Right atrium auricular region (tissue), 2 donors: ENCODE measurements around the gene KIAA1217. TPM values are rescaled to one million over a fixed set of nuclear protein-coding genes. Genes with fewer than 3 reads are reported as not detected.
A peak's percentile ranks its signal among the peaks of the same experiment; 100 is the strongest.

ENCODE experiments used
- DNase-seq: peaks from one replicate; pipeline ENCODE4 v3.0.0-alpha.2; 2019; ENCODE audit warnings: low spot score
- H3K27ac ChIP-seq, 2 donors: fragments of 200-600 bp; sonication (generic); 1 replicate in 1 of 2; 2 replicates in 1 of 2; pipeline ENCODE4 v1.5.1; 2016 to 2019
- H3K27me3 ChIP-seq, 2 donors: fragments of 200-600 bp; sonication (generic); one replicate each; pipeline versions ENCODE4 v1.5.1 to v1.6.0; 2017 to 2019
- H3K36me3 ChIP-seq: fragments of 200-600 bp; sonication (generic); one replicate; pipeline ENCODE4 v1.5.1; 2016
- H3K4me1 ChIP-seq, 2 donors: fragments of 200-600 bp; sonication (generic); one replicate each; pipeline versions ENCODE4 v1.5.1 to v1.6.0; 2017 to 2019
- H3K4me3 ChIP-seq, 2 donors: fragments of 200-600 bp; sonication (generic); 1 replicate in 1 of 2; 2 replicates in 1 of 2; pipeline ENCODE4 v1.5.1; 2017 to 2019; ENCODE audit warnings: mild to moderate bottlenecking in 1 of 2, moderate library complexity in 1 of 2
- H3K9me3 ChIP-seq, 2 donors: fragments of 200-600 bp; sonication (generic); one replicate each; pipeline ENCODE4 v1.5.1; 2019
- total RNA-seq, 2 donors: library from RNA; depleted of rRNA; stranded (reverse); fragments of >200 nt; gene quantifications; one replicate each; pipeline ENCODE4 v1.1.0, GENCODE V29; 2016
- TF ChIP-seq, protein P1 (sequence below), 2 donors: fragments of 200-600 bp; sonication (generic); IDR thresholded peaks; one replicate each; pipeline ENCODE4 v1.5.1; 2019; ENCODE audit warnings: antibody characterized with exemption in 2 of 2

Gene KIAA1217
- total RNA-seq, 2 donors from 2014 or later: 24.0 to 33.3 TPM

DNA sequence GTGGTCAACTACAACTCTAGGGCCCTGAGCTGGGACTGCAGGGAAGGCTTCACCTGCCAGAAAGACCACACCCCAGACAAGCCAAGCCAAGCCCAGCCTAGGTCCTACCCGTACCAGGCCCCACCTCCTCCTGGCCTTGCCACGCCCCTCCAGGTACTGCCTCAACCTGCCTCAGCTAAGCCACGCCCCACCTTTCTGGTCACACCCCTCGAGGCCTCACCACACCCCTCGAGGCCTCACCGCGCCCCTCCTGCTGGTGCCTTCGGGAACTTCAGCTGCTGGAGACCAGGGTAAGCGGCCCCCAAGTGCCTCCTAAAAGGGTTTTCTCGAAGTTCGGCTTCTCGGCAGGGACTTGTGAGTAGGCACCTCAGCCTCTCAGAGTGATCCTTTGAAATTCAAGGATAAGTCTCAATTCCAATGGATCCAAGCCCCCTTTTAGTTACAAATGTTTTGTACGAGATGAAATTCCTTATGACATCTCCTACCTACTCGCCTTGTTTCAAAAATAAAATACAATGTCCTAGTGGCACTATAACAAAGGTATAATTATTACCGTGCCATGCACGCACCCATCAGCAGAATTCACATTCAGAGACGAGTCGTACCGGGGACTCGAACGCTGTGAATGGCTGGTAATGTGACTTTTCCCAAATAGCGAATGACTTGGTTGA is 343.5 kb downstream of the KIAA1217 start:
- peak; percentile 47 for DNase-seq
- Histone ChIP-seq H3K4me1 (no peaks in the 10 kb centered on the region), H3K9me3 (no peaks in the 10 kb centered on the region), H3K36me3 (no peaks in the 10 kb centered on the region), H3K27me3 (no peaks in the 10 kb centered on the region), H3K27ac (no peak overlapping the region), H3K4me3 (no peak overlapping the region)
- TF ChIP-seq, protein P1, sequence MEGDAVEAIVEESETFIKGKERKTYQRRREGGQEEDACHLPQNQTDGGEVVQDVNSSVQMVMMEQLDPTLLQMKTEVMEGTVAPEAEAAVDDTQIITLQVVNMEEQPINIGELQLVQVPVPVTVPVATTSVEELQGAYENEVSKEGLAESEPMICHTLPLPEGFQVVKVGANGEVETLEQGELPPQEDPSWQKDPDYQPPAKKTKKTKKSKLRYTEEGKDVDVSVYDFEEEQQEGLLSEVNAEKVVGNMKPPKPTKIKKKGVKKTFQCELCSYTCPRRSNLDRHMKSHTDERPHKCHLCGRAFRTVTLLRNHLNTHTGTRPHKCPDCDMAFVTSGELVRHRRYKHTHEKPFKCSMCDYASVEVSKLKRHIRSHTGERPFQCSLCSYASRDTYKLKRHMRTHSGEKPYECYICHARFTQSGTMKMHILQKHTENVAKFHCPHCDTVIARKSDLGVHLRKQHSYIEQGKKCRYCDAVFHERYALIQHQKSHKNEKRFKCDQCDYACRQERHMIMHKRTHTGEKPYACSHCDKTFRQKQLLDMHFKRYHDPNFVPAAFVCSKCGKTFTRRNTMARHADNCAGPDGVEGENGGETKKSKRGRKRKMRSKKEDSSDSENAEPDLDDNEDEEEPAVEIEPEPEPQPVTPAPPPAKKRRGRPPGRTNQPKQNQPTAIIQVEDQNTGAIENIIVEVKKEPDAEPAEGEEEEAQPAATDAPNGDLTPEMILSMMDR (IDR thresholded peaks at IDR 0.05): no peak

DNA sequence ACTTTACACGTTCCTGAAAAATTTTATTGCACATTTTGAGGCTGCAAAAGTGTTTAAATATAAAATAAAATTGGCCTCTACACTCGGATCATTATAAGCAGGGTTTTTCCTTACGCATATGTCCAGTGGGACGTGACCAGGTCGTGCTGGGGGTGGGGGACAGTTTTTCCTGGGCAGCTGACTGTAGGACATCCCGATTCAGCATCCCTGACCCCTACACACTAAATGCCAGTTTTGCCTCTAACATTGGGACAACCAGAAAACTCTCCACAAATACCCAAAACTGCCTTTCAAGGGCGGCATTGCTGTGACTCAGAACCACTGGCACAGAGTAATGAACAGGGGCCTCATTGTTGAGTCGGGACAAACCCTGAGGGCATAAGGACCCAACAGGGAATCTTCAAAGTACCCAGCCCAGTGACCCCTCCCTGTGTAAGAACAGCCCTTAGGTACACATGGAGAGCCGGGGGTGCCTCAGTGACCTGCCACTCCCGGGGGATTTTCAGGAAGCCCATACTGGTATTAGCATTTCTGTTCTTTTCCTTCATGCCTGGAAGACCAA is 344.2 kb downstream of the KIAA1217 start:
- Histone ChIP-seq H3K27me3 (no peaks in the 10 kb centered on the region), H3K27ac (no peak overlapping the region), H3K36me3 (no peaks in the 10 kb centered on the region), H3K9me3 (no peaks in the 10 kb centered on the region), H3K4me1 (no peaks in the 10 kb centered on the region), H3K4me3 (no peak overlapping the region)
- TF ChIP-seq, protein P1 (IDR thresholded peaks at IDR 0.05): no peak
- no peak for DNase-seq

DNA sequence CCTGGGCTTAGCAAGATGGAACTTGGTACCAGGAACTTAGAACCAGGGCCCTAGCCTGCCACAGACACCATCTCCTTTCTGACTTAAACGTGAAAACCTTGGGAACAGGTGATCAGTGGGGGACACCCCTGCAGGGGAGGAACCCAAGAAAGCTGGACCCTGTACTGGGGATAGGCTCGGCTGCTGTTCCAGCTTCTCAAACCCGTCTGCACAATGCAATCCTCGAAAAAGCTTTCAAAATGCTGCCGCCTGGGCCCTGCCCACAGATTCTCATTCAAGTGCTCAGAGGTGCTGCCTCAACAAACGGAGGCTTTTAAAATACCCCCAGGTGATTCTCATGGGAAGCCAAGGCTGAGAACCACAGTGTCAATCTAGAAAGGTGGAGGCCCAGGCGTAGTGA is 345.1 kb downstream of the KIAA1217 start:
- no peaks in the 10 kb centered on the region for H3K4me1 ChIP-seq
- no peak overlapping the region for H3K4me3 ChIP-seq
- H3K36me3 ChIP-seq: no peaks in the 10 kb centered on the region
- no peaks in the 10 kb centered on the region for H3K27me3 ChIP-seq
- no peak overlapping the region for H3K27ac ChIP-seq
- DNase-seq: peak; percentile 44
- TF ChIP-seq, protein P1 (IDR thresholded peaks at IDR 0.05): no peak
- H3K9me3 ChIP-seq: no peaks in the 10 kb centered on the region

DNA sequence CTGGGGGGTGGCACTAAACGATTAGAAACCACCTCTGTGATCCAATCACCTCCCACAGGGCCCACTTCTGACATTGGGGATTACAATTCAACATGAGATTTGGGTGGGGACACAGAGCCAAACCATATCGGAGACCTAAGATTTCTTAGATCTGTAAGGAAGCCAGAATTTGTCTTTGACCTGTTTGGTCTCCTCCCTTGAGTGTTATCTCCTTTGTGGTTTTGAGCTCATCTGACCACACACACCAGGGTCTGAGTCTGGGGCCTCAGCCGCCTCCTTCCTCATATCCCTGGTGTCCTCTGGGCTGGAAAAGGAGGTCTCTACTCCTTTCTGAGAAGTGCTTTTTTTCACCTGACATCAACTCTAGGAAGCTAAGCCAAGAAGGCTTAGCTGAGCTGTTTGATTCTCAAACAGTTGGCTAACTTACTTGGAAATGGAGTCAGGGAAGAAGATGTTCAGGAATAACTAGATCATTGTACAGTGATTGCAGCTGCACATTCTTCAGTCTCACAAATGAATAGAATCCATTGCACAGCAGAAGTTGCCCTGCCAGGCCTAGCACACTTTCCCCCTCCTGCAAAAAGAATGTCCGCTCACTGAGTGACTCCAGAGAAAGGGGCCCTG is 347.3 kb downstream of the KIAA1217 start:
- TF ChIP-seq, protein P1 (IDR thresholded peaks at IDR 0.05): no peak
- H3K4me1 ChIP-seq: no peaks in the 10 kb centered on the region
- no peaks in the 10 kb centered on the region for H3K36me3 ChIP-seq
- no peak overlapping the region for H3K27ac ChIP-seq
- no peaks in the 10 kb centered on the region for H3K27me3 ChIP-seq
- H3K4me3 ChIP-seq: no peak overlapping the region
- no peaks in the 10 kb centered on the region for H3K9me3 ChIP-seq
- no peak for DNase-seq

DNA sequence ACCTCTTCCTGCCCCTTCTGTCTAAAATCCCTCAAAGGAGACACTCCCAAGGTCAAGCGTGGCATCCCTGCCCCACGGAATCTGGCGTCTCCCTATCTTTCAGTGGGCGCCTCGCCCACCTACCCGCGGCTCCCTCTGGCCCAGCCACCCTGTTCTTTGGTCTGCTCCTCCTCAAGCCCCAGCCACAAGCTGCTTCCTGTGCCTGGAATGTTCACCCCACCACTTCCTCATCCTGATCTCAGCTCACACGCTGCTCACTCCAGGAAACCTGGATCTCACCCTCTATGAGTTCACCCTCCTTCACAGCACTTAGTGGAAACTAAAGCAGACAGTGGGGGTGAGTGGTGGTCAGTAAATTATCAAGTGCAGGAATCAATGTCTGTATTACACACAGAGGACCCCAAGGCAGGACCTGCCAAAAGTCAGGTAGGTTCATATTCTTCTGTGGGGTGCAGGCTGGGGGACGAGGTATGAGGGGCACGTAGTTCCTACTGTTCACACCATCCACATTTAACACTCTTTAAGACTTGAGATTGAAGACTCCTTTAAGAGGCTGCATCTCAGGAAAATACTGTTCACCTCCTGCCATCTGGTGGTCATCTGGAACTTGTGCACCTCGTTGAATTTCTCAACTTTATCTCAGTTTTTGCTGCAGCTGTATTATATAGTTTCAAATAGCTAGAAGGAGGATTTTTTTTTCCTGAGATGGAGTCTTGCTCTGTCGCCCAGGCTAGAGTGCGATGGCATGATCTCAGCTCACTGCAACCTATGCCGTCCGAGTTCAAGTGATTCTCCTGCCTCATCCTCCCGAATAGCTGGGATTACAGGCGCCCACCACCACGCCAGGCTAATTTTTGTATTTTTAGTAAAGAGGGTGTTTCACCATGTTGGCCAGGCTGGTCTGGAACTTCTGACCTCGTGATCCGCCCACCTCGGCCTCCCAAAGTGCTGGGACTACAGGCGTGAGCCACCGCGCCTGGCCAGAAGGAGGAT is 348.1 kb downstream of the KIAA1217 start:
- TF ChIP-seq, protein P1 (IDR thresholded peaks at IDR 0.05): peak; percentile 51 to 65
- peak; percentile 54 for DNase-seq
- H3K4me3 ChIP-seq: no peak overlapping the region
- H3K27ac ChIP-seq: no peak overlapping the region
- no peaks in the 10 kb centered on the region for H3K27me3 ChIP-seq
- H3K4me1 ChIP-seq: no peaks in the 10 kb centered on the region
- H3K9me3 ChIP-seq: no peaks in the 10 kb centered on the region
- no peaks in the 10 kb centered on the region for H3K36me3 ChIP-seq
